ENCODE measurements around the gene TCEANC2. TPM values are rescaled to one million over a fixed set of nuclear protein-coding genes. Genes with fewer than 3 reads are reported as not detected.

Gene TCEANC2
- total and polyA plus RNA-seq, 2 donors (not counting 3 experiments of a cell fraction or from before 2014, with no cell fraction given): 3.2 to 6.1 TPM

DNA sequence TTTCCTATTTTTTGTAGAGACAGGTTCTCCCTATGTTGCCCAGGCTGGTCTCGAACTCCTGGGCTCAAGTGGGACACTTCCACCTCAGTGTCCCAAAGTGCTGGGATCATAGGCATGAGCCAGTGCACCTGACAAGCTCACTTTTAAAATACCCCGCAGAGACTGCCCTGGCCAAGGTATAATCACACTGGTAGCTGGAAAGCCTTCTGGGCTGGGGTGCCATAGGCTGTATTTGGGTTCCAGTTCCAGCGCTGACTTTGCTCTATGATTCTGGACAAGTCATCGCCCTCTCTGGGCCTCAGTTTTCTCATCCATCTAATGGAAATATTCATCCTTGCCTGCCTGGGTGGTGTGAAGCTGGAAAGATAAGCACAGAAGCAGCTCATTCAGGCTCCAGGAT is 45.8 kb upstream of the TCEANC2 start:
- H3K9ac ChIP-seq (replicated peaks; ENCODE audit: extremely low read depth, insufficient read depth, low read length): no peak overlapping the region
- DNase-seq (ENCODE audit: low read depth, low spot score) (no peak), FAIRE-seq (no peak)
- ChIA-PET CTCF (interaction anchor here (1.1 to 2.1 kb wide), 3 partner anchors 9 to 147 kb away, joined by 3 to 10 read pairs (median 5); no protein-coding TSS in a partner anchor), POLR2A (no interaction called here)
- no peaks in the 10 kb centered on the region for H3K36me3 ChIP-seq (ENCODE audit: control insufficient read depth in 2 of 2, extremely low read depth in 1 of 2, insufficient read depth in 2 of 2, low read length in 2 of 2)
- H2AFZ ChIP-seq (ENCODE audit: low read depth, low read length): no peak overlapping the region
- dilution Hi-C loops (cut with MboI; ENCODE audit: extremely low pct_ligation_motif_present, low sequenced_read_pairs) (no loop called here), intact Hi-C loops (cut with micrococcal nuclease) (no loop called here)
- no peaks in the 10 kb centered on the region for H4K20me1 ChIP-seq (replicated peaks; ENCODE audit: control insufficient read depth, extremely low read depth, insufficient read depth, low read length)
- no peak overlapping the region for H3K4me3 ChIP-seq (replicated peaks in 1 of 3; ENCODE audit: insufficient read depth in 1 of 3, low read depth in 1 of 3, low read length in 3 of 3)
- no peak for TF ChIP-seq JUN (IDR thresholded peaks at IDR 0.05; ENCODE audit: borderline replicate concordance, insufficient read depth, insufficient read length, low read depth)
- TF ChIP-seq MYC (IDR thresholded peaks at IDR 0.05; ENCODE audit: low read depth, low read length): no peak
- TF ChIP-seq POLR2A (IDR thresholded peaks at IDR 0.05; ENCODE audit: low read depth, low read length): no peak
- TF ChIP-seq, protein P1, sequence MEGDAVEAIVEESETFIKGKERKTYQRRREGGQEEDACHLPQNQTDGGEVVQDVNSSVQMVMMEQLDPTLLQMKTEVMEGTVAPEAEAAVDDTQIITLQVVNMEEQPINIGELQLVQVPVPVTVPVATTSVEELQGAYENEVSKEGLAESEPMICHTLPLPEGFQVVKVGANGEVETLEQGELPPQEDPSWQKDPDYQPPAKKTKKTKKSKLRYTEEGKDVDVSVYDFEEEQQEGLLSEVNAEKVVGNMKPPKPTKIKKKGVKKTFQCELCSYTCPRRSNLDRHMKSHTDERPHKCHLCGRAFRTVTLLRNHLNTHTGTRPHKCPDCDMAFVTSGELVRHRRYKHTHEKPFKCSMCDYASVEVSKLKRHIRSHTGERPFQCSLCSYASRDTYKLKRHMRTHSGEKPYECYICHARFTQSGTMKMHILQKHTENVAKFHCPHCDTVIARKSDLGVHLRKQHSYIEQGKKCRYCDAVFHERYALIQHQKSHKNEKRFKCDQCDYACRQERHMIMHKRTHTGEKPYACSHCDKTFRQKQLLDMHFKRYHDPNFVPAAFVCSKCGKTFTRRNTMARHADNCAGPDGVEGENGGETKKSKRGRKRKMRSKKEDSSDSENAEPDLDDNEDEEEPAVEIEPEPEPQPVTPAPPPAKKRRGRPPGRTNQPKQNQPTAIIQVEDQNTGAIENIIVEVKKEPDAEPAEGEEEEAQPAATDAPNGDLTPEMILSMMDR (IDR thresholded peaks at IDR 0.05; ENCODE audit: extremely low read depth in 1 of 2, insufficient read depth in 1 of 2, low read depth in 1 of 2, low read length in 2 of 2): no peak
- no peak for TF ChIP-seq GATA2 (IDR thresholded peaks at IDR 0.05; ENCODE audit: insufficient read depth, insufficient read length, low read depth, low read length)
- TF ChIP-seq FOS (IDR thresholded peaks at IDR 0.05; ENCODE audit: borderline replicate concordance, insufficient read depth, low read length): no peak
- TF ChIP-seq POLR2AphosphoS5 (IDR thresholded peaks at IDR 0.05; ENCODE audit: insufficient read depth, low read depth, low read length): no peak
- TF ChIP-seq, protein P2, sequence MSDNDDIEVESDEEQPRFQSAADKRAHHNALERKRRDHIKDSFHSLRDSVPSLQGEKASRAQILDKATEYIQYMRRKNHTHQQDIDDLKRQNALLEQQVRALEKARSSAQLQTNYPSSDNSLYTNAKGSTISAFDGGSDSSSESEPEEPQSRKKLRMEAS (IDR thresholded peaks at IDR 0.05; ENCODE audit: insufficient read depth, insufficient read length): no peak
- H3K9me1 ChIP-seq (replicated peaks; ENCODE audit: control insufficient read depth, extremely low read depth, insufficient read depth, low read length): no peaks in the 10 kb centered on the region
- H3K9me3 ChIP-seq (replicated peaks; ENCODE audit: control insufficient read depth, insufficient read depth, low read length): no peaks in the 10 kb centered on the region
- H3K27ac ChIP-seq (ENCODE audit: insufficient read depth, low read depth, low read length): no peak overlapping the region
- BruUV-seq (replicated peaks): no TSS peak
- H3K79me2 ChIP-seq (ENCODE audit: control insufficient read depth, insufficient read depth, low read length): no peaks in the 10 kb centered on the region
- no peaks in the 10 kb centered on the region for H3K4me1 ChIP-seq (ENCODE audit: control insufficient read depth, extremely low read depth, insufficient read depth, low read length)
- peaks cover 0 to 5% of the 10 kb centered on the region in 2 experiments for H3K27me3 ChIP-seq (ENCODE audit: control insufficient read depth in 2 of 2, insufficient read depth in 2 of 2, low read length in 2 of 2)
- no peak overlapping the region for H3K4me2 ChIP-seq (ENCODE audit: insufficient read depth, low read length)
